C4-2B (cell line): ENCODE measurements around the gene MAGEB6B.
A peak's percentile ranks its signal among the peaks of the same experiment; 100 is the strongest.

Source experiments
- H3K27ac ChIP-seq: fragments of 450-650 bp; 2 replicates; pipeline ENCODE4 v1.5.1; 2017
- ZFX ChIP-seq: fragments of 450-650 bp; IDR thresholded peaks from 2 replicates; pipeline ENCODE4 v1.6.1; 2017
- TF ChIP-seq, protein P1 (sequence below): fragments of 450-650 bp; conservative IDR thresholded peaks from 2 replicates; pipeline ENCODE4 v1.5.1; 2017; ENCODE audit warnings: mild to moderate bottlenecking

Gene MAGEB6B, protein sequence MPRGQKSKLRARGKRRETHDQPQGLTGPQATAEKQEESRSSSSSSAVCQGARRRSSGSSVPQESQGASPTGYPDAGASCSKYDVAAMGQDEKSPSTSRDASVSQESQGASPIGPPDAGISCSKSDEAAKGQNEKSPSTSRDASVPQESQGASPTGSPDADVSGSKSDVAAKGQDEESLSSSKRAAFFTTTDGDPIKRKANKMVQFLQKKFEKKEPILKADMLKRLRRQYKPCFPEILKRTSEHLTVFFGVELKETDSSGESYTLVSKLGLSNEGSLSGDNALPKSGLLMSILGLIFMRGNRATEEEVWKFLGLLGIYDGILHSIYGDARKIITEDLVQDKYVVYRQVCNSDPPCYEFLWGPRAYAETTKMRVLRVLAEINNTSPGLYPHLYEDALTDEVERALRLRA

DNA sequence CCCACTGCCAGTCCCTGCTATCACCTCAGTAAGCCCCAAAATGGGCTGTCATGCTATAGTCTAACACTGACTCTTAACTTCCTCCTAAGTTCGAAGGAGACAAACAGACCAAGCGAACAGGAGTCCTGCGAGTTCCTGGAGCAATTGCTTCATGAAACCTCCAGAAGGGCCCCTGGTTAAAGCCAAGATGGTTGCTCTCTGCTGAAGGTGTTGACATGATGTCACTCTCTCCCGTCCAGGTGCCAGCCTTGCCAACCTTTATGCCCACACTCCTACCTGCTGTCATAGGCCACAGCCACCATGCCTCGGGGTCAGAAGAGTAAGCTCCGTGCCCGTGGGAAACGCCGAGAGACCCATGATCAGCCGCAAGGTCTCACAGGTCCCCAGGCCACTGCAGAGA, at the start of gene MAGEB6B:
Gene MAGEB6B (plus strand): TSS at position 301 of the 400 bp plus-strand sequence. CDS start 0 bp downstream, at position 301.
- H3K27ac ChIP-seq = no peak within 1 kb of the TSS
- TF ChIP-seq, protein P1, sequence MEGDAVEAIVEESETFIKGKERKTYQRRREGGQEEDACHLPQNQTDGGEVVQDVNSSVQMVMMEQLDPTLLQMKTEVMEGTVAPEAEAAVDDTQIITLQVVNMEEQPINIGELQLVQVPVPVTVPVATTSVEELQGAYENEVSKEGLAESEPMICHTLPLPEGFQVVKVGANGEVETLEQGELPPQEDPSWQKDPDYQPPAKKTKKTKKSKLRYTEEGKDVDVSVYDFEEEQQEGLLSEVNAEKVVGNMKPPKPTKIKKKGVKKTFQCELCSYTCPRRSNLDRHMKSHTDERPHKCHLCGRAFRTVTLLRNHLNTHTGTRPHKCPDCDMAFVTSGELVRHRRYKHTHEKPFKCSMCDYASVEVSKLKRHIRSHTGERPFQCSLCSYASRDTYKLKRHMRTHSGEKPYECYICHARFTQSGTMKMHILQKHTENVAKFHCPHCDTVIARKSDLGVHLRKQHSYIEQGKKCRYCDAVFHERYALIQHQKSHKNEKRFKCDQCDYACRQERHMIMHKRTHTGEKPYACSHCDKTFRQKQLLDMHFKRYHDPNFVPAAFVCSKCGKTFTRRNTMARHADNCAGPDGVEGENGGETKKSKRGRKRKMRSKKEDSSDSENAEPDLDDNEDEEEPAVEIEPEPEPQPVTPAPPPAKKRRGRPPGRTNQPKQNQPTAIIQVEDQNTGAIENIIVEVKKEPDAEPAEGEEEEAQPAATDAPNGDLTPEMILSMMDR = no peak
- no peak for TF ChIP-seq ZFX

DNA sequence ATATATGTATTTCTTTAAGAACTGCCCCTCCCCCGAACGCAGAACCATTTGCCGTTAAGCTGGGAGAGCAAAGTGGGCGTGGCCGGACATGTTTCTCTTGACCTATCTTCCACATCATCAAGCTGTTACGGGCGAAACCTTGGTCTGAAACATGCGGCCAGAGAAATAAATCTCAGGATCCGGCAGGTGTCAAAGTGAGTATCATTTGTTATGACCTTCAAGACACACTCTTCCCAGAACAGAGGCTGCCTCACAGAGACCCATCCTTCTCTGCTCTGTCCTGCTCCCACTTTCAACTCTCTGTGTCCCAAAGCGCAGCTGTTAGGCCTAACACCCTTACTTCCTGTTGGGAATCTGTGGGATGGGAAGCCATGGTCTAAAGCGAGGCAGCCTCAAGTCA, 22.1 kb upstream of the MAGEB6B start, which contains the start of gene MAGEB18:
Gene MAGEB18 (plus strand): TSS at position 70 of the 400 bp plus-strand sequence. CDS start 643 bp downstream, outside the sequence.
- TF ChIP-seq ZFX = no peak
- TF ChIP-seq, protein P1 = no peak
- H3K27ac ChIP-seq = no peak within 1 kb of the TSS

DNA sequence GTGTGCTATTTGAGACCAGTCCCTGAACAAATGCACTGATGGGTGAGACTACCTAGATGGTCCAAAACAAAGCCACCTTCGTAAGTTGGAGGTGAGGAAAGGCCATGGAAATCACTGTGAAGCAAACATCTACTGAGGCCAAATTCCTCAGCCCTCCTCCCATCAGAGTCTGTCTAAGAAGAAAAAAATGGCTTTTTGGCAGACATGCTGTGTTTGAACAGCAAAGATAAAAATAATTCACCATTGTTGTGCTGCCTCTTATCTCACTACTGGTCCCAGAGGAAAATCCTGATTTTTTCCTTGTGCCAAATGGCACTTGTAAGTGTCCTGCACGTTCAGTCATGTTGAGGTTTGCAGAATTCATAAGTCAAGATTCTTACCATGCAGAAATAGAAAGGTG, 14.4 kb upstream of the MAGEB6B start:
- H3K27ac ChIP-seq = no peak overlapping the region
- no peak for TF ChIP-seq ZFX
- TF ChIP-seq, protein P1 = no peak

DNA sequence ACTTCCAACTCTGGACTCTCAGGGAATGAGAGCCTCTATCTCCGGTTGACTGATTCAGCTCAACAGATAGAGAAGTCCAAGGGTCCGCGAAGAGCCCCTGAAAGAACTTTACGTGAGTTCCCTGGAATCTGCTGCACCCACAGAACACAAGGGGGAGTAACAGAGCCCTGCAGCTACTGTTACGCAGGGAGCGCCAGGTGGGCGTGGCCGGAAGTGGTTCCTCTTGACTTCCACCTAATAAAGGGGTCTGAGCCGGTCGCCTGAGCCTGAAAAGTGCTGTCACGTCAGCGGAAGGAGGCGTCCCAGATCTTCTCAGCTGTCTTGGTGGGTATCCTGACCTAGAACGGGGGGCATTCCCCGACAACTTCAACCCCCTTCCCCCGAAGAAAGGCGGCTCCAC, 31.8 kb downstream of the MAGEB6B start, which contains the start of gene MAGEB6:
Gene MAGEB6 (plus strand): TSS at position 237 of the 400 bp plus-strand sequence. CDS start 1,407 bp downstream, outside the sequence.
- TF ChIP-seq, protein P1 = no peak
- no peak for TF ChIP-seq ZFX
- H3K27ac ChIP-seq = no peak within 1 kb of the TSS

DNA sequence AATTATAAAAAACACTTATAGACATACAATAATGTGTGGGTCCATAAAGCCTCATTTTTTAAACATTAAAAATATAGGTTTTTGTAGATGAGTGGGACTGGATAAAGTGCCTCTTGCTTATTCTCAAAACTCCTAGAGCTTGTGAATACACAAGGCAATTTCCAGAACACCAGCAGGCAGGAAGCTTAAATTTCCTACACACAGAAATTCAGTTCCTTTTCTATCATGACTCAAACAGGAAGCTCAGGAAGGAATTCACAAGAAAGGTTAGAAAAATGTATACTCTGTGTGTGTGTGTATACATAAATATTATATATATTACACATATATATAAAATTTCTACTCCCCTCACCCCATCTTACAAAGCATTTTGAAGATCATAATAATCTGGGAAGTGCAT, 43.2 kb downstream of the MAGEB6B start:
- TF ChIP-seq ZFX = no peak
- TF ChIP-seq, protein P1 = no peak
- H3K27ac ChIP-seq = no peak overlapping the region

DNA sequence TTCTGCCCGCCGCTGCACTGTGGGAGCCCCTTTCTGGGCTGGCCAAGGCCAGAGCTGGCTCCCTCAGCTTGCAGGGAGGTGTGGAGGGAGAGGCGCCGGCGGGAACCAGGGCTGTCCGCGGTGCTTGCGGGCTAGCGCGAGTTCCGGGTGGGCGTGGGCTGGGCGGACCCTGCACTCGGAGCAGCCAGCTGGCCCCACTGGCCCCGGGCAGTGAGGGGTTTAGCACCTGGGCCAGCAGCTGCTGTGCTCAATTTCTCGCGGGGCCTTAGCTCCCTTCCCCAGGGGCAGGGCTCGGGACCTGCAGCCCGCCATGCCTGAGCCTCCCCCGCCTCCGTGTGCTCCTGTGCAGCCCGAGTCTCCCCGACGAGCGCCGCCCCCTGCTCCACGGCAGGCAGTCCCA, 44.3 kb downstream of the MAGEB6B start:
- H3K27ac ChIP-seq = 0 out of 2 replicates have a peak overlapping the region, but pooled peaks have one; percentile 34

DNA sequence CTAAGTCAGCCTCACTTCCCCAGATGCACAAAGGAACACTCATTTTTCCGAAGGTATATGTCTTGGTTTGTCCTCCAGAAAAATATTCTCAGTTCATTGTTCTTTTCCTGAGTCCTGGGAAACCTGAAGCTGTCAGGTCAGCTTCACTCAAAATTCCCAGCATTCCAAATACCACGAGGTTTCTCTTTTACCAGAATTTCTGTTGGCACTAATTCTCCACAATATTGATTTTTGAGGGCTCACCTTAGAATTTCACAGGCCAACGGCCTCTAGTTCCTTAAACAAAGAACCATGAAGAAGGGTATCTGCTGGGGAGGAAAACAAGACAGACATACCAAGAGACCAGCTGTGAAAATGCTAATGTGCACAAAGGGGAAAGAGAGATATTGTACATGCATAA, 47.6 kb downstream of the MAGEB6B start:
- TF ChIP-seq, protein P1 = no peak
- no peak for TF ChIP-seq ZFX
- no peak overlapping the region for H3K27ac ChIP-seq
